HL-60 (cell line): ENCODE measurements around the gene NEBL.

Experiments
- DNase-seq, 2 experiments: peaks; one replicate each; pipeline ENCODE4 v3.0.0-alpha.2; 2010 to 2020; ENCODE audit warnings: low read depth in 1 of 2, low spot score in 1 of 2
- H3K27ac ChIP-seq: fragments of 250-450 bp; sonication (Bioruptor Pico); replicated peaks from 2 replicates; pipeline ENCODE4 v1.5.1; 2020; ENCODE audit warnings: mild to moderate bottlenecking, moderate library complexity
- H3K27me3 ChIP-seq: fragments of 250-450 bp; sonication (Bioruptor Pico); 2 replicates; pipeline ENCODE4 v1.5.1; 2021; ENCODE audit warnings: mild to moderate bottlenecking, moderate library complexity; ENCODE audit not compliant: insufficient read depth, poor library complexity, severe bottlenecking
- H3K4me3 ChIP-seq: replicated peaks from 2 replicates; pipeline ENCODE4 v1.5.1; 2011; ENCODE audit warnings: mild to moderate bottlenecking, control low read depth, low read length; ENCODE audit not compliant: insufficient read depth
- GABPA ChIP-seq: IDR thresholded peaks from 2 replicates; pipeline ENCODE4 v1.6.1; 2012; ENCODE audit warnings: low read depth
- POLR2AphosphoS5 ChIP-seq: IDR thresholded peaks from 2 replicates; pipeline ENCODE4 v1.6.1; 2012; ENCODE audit warnings: low read depth
- REST ChIP-seq: IDR thresholded peaks from 2 replicates; pipeline ENCODE4 v1.6.1; 2012; ENCODE audit warnings: low read depth; ENCODE audit not compliant: insufficient replicate concordance
- SPI1 ChIP-seq: IDR thresholded peaks from 2 replicates; pipeline ENCODE4 v1.6.1; 2012; ENCODE audit warnings: low read depth, mild to moderate bottlenecking, borderline replicate concordance
- TF ChIP-seq, protein P1 (sequence below): IDR thresholded peaks from one replicate; pipeline ENCODE4 v1.5.1; 2011; ENCODE audit warnings: low read length, control low read depth, inconsistent platforms; ENCODE audit not compliant: insufficient read depth

NEBL gene

DNA sequence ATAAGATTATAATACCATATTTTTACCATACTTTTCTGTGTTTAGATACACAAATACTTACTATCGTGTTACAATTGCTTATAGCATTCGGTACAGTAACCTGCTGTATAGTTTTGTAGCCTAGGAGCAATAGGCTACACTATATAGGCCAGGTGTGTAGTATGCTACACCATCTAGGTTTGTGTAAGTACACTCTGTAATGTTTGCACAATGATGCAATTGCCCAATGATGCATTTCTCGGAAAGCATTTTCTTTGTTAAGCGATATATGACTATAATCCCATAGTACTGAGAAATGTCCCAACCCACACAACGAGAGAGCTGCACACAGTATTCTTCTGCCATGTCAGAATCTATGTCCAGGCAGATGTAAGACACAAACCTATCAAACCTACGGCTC is 160.0 kb downstream of the NEBL start:
- DNase-seq: no peak
- no peak overlapping the region for H3K4me3 ChIP-seq
- TF ChIP-seq, protein P1, sequence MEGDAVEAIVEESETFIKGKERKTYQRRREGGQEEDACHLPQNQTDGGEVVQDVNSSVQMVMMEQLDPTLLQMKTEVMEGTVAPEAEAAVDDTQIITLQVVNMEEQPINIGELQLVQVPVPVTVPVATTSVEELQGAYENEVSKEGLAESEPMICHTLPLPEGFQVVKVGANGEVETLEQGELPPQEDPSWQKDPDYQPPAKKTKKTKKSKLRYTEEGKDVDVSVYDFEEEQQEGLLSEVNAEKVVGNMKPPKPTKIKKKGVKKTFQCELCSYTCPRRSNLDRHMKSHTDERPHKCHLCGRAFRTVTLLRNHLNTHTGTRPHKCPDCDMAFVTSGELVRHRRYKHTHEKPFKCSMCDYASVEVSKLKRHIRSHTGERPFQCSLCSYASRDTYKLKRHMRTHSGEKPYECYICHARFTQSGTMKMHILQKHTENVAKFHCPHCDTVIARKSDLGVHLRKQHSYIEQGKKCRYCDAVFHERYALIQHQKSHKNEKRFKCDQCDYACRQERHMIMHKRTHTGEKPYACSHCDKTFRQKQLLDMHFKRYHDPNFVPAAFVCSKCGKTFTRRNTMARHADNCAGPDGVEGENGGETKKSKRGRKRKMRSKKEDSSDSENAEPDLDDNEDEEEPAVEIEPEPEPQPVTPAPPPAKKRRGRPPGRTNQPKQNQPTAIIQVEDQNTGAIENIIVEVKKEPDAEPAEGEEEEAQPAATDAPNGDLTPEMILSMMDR: no peak
- TF ChIP-seq SPI1 (no peak), POLR2AphosphoS5 (no peak), GABPA (no peak), REST (no peak)
- no peaks in the 10 kb centered on the region for H3K27me3 ChIP-seq
- no peak overlapping the region for H3K27ac ChIP-seq
